GM06990 (cell line): ENCODE measurements around the gene MYL7.

Experiments used
- DNase-seq: peaks from one replicate; pipeline ENCODE4 v3.0.0-alpha.2; 2011; ENCODE audit not compliant: insufficient read length; ENCODE audit errors: extremely low read depth
- H3K27me3 ChIP-seq: replicated peaks from 2 replicates; pipeline ENCODE4 v1.6.0; 2011; ENCODE audit warnings: low read length; ENCODE audit not compliant: control insufficient read depth, insufficient read depth
- H3K36me3 ChIP-seq: 2 replicates; pipeline ENCODE4 v1.5.1; 2011; ENCODE audit warnings: low read length; ENCODE audit not compliant: control insufficient read depth, insufficient read depth
- H3K4me3 ChIP-seq: replicated peaks from 2 replicates; pipeline ENCODE4 v1.5.1; 2011; ENCODE audit warnings: low read depth, mild to moderate bottlenecking, control low read depth, low read length
- CTCF ChIP-seq: IDR thresholded peaks from 2 replicates; pipeline ENCODE4 v1.5.1; 2011; ENCODE audit warnings: low read length, control low read depth, mild to moderate bottlenecking, inconsistent platforms; ENCODE audit not compliant: insufficient read depth, poor library complexity, severe bottlenecking

Gene MYL7, protein sequence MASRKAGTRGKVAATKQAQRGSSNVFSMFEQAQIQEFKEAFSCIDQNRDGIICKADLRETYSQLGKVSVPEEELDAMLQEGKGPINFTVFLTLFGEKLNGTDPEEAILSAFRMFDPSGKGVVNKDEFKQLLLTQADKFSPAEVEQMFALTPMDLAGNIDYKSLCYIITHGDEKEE

GRCh38 chr7:44141221-44141850 lies at the start of gene MYL7:
MYL7 (minus strand) TSS chr7:44141332; CDS start chr7:44141305, 27 bp downstream.
- Histone ChIP-seq H3K36me3 (no peaks in the 10 kb centered on the region), H3K27me3 (no peaks in the 10 kb centered on the region), H3K4me3 (no peak within 1 kb of the TSS)
- DNase-seq: no peak
- no peak for TF ChIP-seq CTCF

- no peak for DNase-seq
- Histone ChIP-seq H3K4me3 (no peak overlapping the region), H3K36me3 (no peaks in the 10 kb centered on the region), H3K27me3 (no peaks in the 10 kb centered on the region)
- TF ChIP-seq CTCF: no peak
These were observed 49.1 kb upstream of the MYL7 start for GRCh38 chr7:44189993-44190872.

DNA sequence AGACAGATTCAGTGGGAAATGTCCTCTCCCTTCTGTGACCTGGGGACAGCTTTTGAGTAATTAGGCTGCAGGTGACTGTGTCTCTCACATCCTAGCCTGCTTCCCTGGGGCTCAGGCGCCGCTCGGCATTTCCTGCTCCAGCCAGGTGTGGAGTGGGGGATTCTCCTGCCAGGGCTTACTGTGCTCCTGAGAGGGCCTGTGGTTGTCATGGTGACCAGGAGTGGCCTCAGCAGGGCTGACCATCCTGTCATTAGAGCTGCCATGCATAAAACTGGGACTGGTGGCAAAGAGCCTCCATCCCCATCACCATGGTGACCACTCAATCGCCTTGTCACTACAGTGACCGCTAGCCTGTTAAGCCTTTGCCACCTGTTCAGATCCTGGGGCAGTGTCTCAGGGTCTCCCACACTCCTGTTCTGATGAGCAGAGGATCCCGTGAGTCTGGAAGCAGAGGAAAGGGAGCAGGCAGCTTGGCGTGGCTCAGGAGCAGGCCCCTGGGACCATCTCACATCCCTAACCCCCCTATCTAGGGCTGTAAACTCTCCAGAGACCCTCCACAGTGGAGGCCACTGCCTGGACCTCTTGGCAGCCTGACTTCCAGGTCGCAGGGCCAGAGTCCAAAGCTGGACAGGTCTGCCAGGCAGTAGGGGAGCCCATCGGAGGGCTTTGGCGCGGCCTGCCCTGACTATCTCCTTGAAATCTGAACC lies 48.3 kb upstream of the MYL7 start, which contains the start of gene GCK:
Gene GCK, minus strand, starts transcription at position 154 of the 707 bp plus-strand sequence. CDS start 486 bp downstream, outside the sequence.
- DNase-seq: no peak
- no peaks in the 10 kb centered on the region for H3K36me3 ChIP-seq
- TF ChIP-seq CTCF: no peak
- H3K4me3 ChIP-seq: no peak within 1 kb of the TSS
- no peaks in the 10 kb centered on the region; the same call in 1 of the 2 replicates for H3K27me3 ChIP-seq

DNA sequence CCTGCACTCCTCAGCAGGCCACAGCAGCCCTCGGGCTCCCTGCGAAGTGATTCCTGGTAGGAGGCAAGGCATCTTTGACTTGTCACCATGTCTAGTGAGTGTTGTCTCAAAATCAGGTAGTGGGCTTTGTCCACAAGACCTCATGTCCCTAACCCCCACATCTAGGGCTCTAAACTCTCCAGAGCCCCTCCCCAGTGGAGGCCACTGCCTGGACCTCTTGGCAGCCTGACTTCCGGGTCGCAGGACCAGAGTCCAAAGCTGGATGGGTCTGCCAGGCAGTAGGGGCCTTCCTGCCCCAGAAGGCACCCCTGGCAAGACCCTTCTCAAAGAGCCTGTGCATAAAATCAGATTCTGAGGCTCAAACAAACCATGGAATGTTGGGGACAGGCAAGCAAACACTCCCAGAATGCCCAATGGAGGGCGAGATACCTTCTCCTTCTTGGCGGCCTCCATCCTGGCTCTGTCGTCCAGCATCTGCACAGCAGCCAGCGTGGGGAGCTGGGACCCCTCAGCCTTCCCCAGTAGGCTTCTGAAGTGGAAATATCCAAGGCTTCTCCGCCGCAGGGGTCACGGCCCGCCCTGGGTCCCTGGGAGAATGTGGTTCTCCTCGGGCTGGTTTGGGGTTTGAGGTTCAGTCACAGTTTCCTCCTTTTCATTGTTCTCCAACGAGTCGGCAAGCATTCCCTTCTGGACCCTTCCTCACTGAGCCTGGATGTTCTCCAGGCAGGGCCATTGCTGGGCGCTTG lies 47.5 kb upstream of the MYL7 start:
- no peak overlapping the region for H3K4me3 ChIP-seq
- H3K36me3 ChIP-seq: no peaks in the 10 kb centered on the region
- TF ChIP-seq CTCF: no peak
- no peaks in the 10 kb centered on the region; the same call in 1 of the 2 replicates for H3K27me3 ChIP-seq
- DNase-seq: no peak

DNA sequence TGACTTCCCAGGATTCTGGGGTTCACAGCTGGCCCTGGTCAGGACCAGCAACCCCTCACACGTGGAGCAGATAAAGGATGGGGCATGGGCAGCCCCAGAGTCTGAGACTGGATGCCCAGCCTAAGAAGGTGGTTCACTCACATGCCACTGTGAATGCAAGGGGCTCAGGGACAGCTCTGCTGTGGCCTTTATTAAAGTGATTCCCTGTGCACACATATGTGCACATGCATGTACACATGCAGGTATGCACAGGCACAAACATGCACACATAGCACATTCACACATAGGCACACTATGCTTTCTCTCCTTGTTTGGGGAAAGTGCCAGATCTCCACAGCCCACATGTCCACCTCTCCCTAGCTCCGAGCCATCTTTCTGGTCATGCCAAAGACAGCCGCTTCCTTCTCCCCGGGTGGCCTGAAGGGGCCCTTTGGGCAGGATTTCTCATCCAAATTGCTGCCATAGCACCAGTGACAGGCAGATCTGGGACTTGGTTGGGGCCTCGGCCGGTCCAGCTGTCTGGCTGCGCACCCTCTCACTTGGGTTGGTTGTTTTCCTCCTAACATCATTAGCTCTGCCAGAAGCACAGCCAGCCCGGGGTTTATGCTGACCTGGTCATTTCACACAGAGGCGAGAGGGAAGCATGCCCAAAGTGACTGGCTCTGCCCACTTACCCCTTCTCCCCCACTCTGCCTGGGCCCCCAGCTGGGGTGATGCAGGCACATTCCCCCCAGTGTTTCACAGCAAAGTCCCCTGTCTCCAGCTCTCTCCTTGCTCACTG lies 46.7 kb upstream of the MYL7 start:
- no peak overlapping the region for H3K4me3 ChIP-seq
- TF ChIP-seq CTCF: no peak
- DNase-seq: no peak
- H3K36me3 ChIP-seq: no peaks in the 10 kb centered on the region
- H3K27me3 ChIP-seq: no peaks in the 10 kb centered on the region; the same call in 1 of the 2 replicates
